Liver (tissue), 3 donors: ENCODE measurements around the gene PTPRD.

Experiments used
- ATF3 ChIP-seq: IDR thresholded peaks from 2 replicates; pipeline ENCODE4 v1.6.1; 2016; ENCODE audit warnings: antibody characterized with exemption
- GABPA ChIP-seq, 2 donors: IDR thresholded peaks in 1 of 2; conservative IDR thresholded peaks in 1 of 2; 2 replicates each; pipeline ENCODE4 v1.6.1; 2016; ENCODE audit warnings: antibody characterized with exemption in 2 of 2, mild to moderate bottlenecking in 1 of 2, moderate library complexity in 1 of 2
- ZBTB33 ChIP-seq: IDR thresholded peaks from 2 replicates; pipeline ENCODE4 v1.6.1; 2016; ENCODE audit warnings: antibody characterized with exemption
- TF ChIP-seq, protein P1 (sequence below): fragments of 150-350 bp; IDR thresholded peaks from 2 replicates; pipeline ENCODE4 v1.5.1; 2017; ENCODE audit warnings: improper control_type of control experiment, low read depth, low read length; ENCODE audit not compliant: missing input control
- TF ChIP-seq, protein P2 (sequence below): IDR thresholded peaks from 2 replicates; pipeline ENCODE4 v1.6.1; 2016; ENCODE audit warnings: antibody characterized with exemption
- donor health status: healthy.
- donor health status: healthy.

DNA sequence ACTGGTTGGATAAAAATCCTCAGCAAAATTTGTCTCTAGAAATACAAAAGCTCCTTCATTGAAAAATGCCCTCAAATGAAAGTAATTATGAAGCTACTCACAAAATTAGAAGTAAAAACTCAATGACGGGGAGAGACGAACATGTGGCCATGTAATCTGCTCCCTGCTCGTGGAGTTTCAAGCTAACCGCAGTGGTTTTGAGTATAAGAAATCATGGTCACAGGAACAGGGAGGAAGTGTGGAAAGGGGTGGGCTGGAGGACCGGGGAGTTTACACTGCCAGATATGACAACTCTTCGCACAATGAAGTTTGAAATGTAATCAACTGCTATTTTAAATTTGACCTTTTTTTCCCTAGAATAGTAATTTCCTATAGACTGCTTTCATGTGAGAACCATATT lies 2047.8 kb downstream of the PTPRD start:
- TF ChIP-seq ZBTB33 = no peak
- TF ChIP-seq, protein P1, sequence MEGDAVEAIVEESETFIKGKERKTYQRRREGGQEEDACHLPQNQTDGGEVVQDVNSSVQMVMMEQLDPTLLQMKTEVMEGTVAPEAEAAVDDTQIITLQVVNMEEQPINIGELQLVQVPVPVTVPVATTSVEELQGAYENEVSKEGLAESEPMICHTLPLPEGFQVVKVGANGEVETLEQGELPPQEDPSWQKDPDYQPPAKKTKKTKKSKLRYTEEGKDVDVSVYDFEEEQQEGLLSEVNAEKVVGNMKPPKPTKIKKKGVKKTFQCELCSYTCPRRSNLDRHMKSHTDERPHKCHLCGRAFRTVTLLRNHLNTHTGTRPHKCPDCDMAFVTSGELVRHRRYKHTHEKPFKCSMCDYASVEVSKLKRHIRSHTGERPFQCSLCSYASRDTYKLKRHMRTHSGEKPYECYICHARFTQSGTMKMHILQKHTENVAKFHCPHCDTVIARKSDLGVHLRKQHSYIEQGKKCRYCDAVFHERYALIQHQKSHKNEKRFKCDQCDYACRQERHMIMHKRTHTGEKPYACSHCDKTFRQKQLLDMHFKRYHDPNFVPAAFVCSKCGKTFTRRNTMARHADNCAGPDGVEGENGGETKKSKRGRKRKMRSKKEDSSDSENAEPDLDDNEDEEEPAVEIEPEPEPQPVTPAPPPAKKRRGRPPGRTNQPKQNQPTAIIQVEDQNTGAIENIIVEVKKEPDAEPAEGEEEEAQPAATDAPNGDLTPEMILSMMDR = no peak
- TF ChIP-seq, protein P2, sequence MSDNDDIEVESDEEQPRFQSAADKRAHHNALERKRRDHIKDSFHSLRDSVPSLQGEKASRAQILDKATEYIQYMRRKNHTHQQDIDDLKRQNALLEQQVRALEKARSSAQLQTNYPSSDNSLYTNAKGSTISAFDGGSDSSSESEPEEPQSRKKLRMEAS = no peak
- TF ChIP-seq ATF3 = no peak
- no peak for TF ChIP-seq GABPA (IDR thresholded peaks at IDR 0.05 in 1 of 2, conservative IDR thresholded peaks at IDR 0.05 in 1 of 2)
